ENCODE measurements around the gene NPIPA8. TPM values are rescaled to one million over a fixed set of nuclear protein-coding genes. Genes with fewer than 3 reads are reported as not detected.
"Not testable (repeated sequence)": the region's sequence is repeated elsewhere in the genome, so short reads cannot be mapped to it uniquely, and the experiment has no call there.

NPIPA8 gene
- total and polyA plus RNA-seq, 2 of the 13 experiments (the other 11 are each of a cell fraction or from before 2014, with no cell fraction given): 0.24 to 0.34 TPM

DNA sequence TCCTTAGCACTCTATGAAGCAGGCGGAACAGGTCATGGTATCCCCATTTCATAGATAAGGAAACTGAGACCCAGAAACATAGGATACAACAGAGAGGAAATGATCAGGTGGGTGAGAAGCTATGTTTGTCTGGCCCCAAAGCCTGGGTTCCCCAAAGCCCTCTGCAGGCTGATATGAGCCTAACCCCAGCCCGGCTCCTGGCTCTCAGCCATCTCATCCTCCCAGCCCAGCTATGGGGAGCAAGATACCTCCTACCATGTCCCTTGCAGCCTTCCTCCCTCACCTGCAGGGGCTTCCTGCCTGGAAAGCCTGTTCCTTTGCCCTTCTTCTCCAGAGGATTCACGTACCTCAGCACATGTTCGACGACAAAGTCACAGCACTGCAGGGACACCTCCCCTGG, 30.5 kb downstream of the NPIPA8 start:
- DNase-seq (ENCODE audit: low spot score); H3K9ac ChIP-seq (ENCODE audit: insufficient read depth, low read depth, low read length); BruUV-seq (replicated peaks); H3K79me2 ChIP-seq (ENCODE audit: insufficient read depth, low read length); H2AFZ ChIP-seq (ENCODE audit: low read length); in situ Hi-C loops (cut with HindIII; ENCODE audit: extremely low pct_ligation_motif_present, low pct_unique_long_range_greater_than_20kb); H4K20me1 ChIP-seq (ENCODE audit: insufficient read depth, low read length); FAIRE-seq; H3K27me3 ChIP-seq (ENCODE audit: control insufficient read depth in 1 of 2, insufficient read depth in 2 of 2, low read length in 2 of 2); H3K9me3 ChIP-seq (ENCODE audit: low read length); H3K4me1 ChIP-seq (ENCODE audit: insufficient read depth, low read length); intact Hi-C loops (cut with micrococcal nuclease; ENCODE audit: unreplicated experiment); H3K4me2 ChIP-seq (ENCODE audit: low read depth, low read length); H3K4me3 ChIP-seq (replicated peaks in 1 of 3; ENCODE audit: insufficient read depth in 1 of 3, low read depth in 2 of 3, low read length in 3 of 3); CTCF ChIA-PET (ENCODE audit: low intra/inter-chr PET ratio, low total read pairs); H3K36me3 ChIP-seq (replicated peaks in 1 of 2; ENCODE audit: control insufficient read depth in 1 of 2, insufficient read depth in 2 of 2, low read length in 2 of 2); POLR2A ChIA-PET; H3K27ac ChIP-seq (ENCODE audit: extremely low read length, insufficient read depth, low read length): not testable (repeated sequence)
- ATAC-seq: peak; percentile 72
- WGBS (ENCODE audit: low lambda C conversion rate): 88% methylated on average over 1 of the region's 5 CpGs

DNA sequence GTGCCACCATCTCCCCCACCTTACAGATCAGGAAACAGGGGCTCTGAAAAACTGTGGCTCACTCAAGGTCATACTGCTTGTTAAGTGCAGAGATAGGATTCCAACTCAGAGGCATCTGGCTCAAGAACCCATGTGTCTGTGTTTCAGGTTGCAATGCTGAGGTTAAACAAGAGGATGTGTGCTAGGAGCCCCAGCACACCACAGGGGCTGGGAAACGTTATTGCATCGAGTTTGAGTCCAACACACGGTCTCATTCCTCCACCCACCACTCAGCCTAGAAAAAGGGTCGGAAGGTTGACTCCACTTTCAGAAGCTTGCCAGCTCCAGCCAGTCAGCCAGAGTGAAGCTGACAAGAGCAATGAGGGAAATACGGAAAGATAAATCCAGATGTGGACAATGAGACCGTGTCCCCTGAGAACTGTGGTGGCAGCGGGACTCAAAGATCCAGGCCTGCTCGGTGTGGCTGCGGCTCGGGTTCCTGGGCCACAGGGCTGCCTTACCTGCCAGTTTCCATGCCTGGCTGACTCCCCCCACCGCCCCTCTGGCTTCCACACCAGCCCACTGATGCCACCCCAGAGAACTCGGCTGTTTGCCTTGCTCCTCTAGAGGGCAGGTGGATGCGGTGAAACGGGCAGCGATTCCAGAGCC, 33.4 kb downstream of the NPIPA8 start:
- H3K4me2 ChIP-seq (ENCODE audit: low read depth, low read length); DNase-seq (ENCODE audit: low spot score); BruUV-seq (replicated peaks); H3K79me2 ChIP-seq (ENCODE audit: insufficient read depth, low read length); H3K9me3 ChIP-seq (ENCODE audit: low read length); H4K20me1 ChIP-seq (ENCODE audit: insufficient read depth, low read length); H2AFZ ChIP-seq (ENCODE audit: low read length); H3K27ac ChIP-seq (ENCODE audit: extremely low read length, insufficient read depth, low read length); FAIRE-seq; in situ Hi-C loops (cut with HindIII; ENCODE audit: extremely low pct_ligation_motif_present, low pct_unique_long_range_greater_than_20kb); H3K27me3 ChIP-seq (ENCODE audit: control insufficient read depth in 1 of 2, insufficient read depth in 2 of 2, low read length in 2 of 2); H3K4me1 ChIP-seq (ENCODE audit: insufficient read depth, low read length); H3K9ac ChIP-seq (ENCODE audit: insufficient read depth, low read depth, low read length); POLR2A ChIA-PET; H3K4me3 ChIP-seq (replicated peaks in 1 of 3; ENCODE audit: insufficient read depth in 1 of 3, low read depth in 2 of 3, low read length in 3 of 3); CTCF ChIA-PET (ENCODE audit: low intra/inter-chr PET ratio, low total read pairs); H3K36me3 ChIP-seq (replicated peaks in 1 of 2; ENCODE audit: control insufficient read depth in 1 of 2, insufficient read depth in 2 of 2, low read length in 2 of 2); intact Hi-C loops (cut with micrococcal nuclease; ENCODE audit: unreplicated experiment): not testable (repeated sequence)
- no CpG with 5 or more reads among the region's 15 CpGs for WGBS (ENCODE audit: low lambda C conversion rate)
- peak; percentile 58 for ATAC-seq

DNA sequence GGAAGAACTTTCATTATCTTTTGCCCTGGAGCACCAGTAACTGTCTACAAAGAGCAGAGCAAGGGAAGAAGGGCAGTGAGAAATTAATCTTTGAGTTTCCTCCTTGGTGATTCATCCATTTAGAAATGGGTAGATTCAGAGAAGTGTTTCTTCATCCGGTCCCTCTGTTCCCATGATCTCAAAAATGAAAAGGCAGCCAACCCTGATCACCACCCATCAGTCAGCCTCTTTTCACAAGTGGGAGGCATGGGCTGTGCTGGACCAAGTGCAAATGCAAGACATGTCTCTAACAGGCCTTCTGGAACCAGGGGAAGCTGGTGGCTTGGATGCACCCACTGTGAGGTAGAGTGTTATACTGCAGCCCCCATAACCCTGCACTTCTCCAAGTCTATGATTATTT, 38.8 kb downstream of the NPIPA8 start:
- H3K4me1 ChIP-seq (ENCODE audit: insufficient read depth, low read length); BruUV-seq (replicated peaks); H3K4me3 ChIP-seq (replicated peaks in 1 of 3; ENCODE audit: insufficient read depth in 1 of 3, low read depth in 2 of 3, low read length in 3 of 3); H4K20me1 ChIP-seq (ENCODE audit: insufficient read depth, low read length); POLR2A ChIA-PET; H3K4me2 ChIP-seq (ENCODE audit: low read depth, low read length); H2AFZ ChIP-seq (ENCODE audit: low read length); H3K9ac ChIP-seq (ENCODE audit: insufficient read depth, low read depth, low read length); H3K36me3 ChIP-seq (replicated peaks in 1 of 2; ENCODE audit: control insufficient read depth in 1 of 2, insufficient read depth in 2 of 2, low read length in 2 of 2); intact Hi-C loops (cut with micrococcal nuclease; ENCODE audit: unreplicated experiment); CTCF ChIA-PET (ENCODE audit: low intra/inter-chr PET ratio, low total read pairs); H3K27ac ChIP-seq (ENCODE audit: extremely low read length, insufficient read depth, low read length); DNase-seq (ENCODE audit: low spot score); in situ Hi-C loops (cut with HindIII; ENCODE audit: extremely low pct_ligation_motif_present, low pct_unique_long_range_greater_than_20kb); H3K27me3 ChIP-seq (ENCODE audit: control insufficient read depth in 1 of 2, insufficient read depth in 2 of 2, low read length in 2 of 2); H3K9me3 ChIP-seq (ENCODE audit: low read length); FAIRE-seq; H3K79me2 ChIP-seq (ENCODE audit: insufficient read depth, low read length); ATAC-seq: not testable (repeated sequence)
- no CpG with 5 or more reads among the region's 1 CpG for WGBS (ENCODE audit: low lambda C conversion rate)

GRCh38 chr16:18296931-18297330, 39.6 kb downstream of the NPIPA8 start:
- BruUV-seq (replicated peaks); ATAC-seq; H3K9me3 ChIP-seq (ENCODE audit: low read length); FAIRE-seq; H3K4me2 ChIP-seq (ENCODE audit: low read depth, low read length); H3K27me3 ChIP-seq (ENCODE audit: control insufficient read depth in 1 of 2, insufficient read depth in 2 of 2, low read length in 2 of 2); intact Hi-C loops (cut with micrococcal nuclease; ENCODE audit: unreplicated experiment); DNase-seq (ENCODE audit: low spot score); H4K20me1 ChIP-seq (ENCODE audit: insufficient read depth, low read length); H3K9ac ChIP-seq (ENCODE audit: insufficient read depth, low read depth, low read length); H2AFZ ChIP-seq (ENCODE audit: low read length); H3K4me3 ChIP-seq (replicated peaks in 1 of 3; ENCODE audit: insufficient read depth in 1 of 3, low read depth in 2 of 3, low read length in 3 of 3); in situ Hi-C loops (cut with HindIII; ENCODE audit: extremely low pct_ligation_motif_present, low pct_unique_long_range_greater_than_20kb); POLR2A ChIA-PET; CTCF ChIA-PET (ENCODE audit: low intra/inter-chr PET ratio, low total read pairs); H3K27ac ChIP-seq (ENCODE audit: extremely low read length, insufficient read depth, low read length); H3K79me2 ChIP-seq (ENCODE audit: insufficient read depth, low read length); H3K36me3 ChIP-seq (replicated peaks in 1 of 2; ENCODE audit: control insufficient read depth in 1 of 2, insufficient read depth in 2 of 2, low read length in 2 of 2); H3K4me1 ChIP-seq (ENCODE audit: insufficient read depth, low read length): not testable (repeated sequence)
- no CpG with 5 or more reads among the region's 7 CpGs for WGBS (ENCODE audit: low lambda C conversion rate)
